Naive B cell (primary cell): Measurements from ENCODE around the gene ABCA10. TPM values are rescaled to one million over a fixed set of nuclear protein-coding genes. Genes with fewer than 3 reads are reported as not detected.
A peak's percentile ranks its signal among the peaks of the same experiment; 100 is the strongest.

Experiments used
- ATAC-seq, 2 donors: fragments of 150-1000 bp; cut with Tn5 transposase; 2 replicates each; pipeline ENCODE4 v1.10.0; 2021; ENCODE audit warnings: low read depth in 2 of 2, mild to moderate bottlenecking in 2 of 2, moderate library complexity in 2 of 2
- DNase-seq: peaks from one replicate; pipeline ENCODE4 v3.0.0; 2022
- H3K27ac Mint-ChIP-seq, 6 donors: one replicate each; pipeline ENCODE4 v1.8.0; 2020 to 2022; ENCODE audit warnings: mild to moderate bottlenecking in 6 of 6, mixed read lengths in 6 of 6, moderate library complexity in 5 of 6, inconsistent platforms in 2 of 6
- H3K27me3 Mint-ChIP-seq, 3 donors: one replicate each; pipeline ENCODE4 v1.8.0; 2021 to 2022; ENCODE audit warnings: mixed read lengths in 3 of 3, mild to moderate bottlenecking in 1 of 3
- H3K36me3 Mint-ChIP-seq, 2 donors: one replicate each; pipeline ENCODE4 v1.8.0; 2020 to 2022; ENCODE audit warnings: mixed read lengths in 2 of 2, inconsistent platforms in 1 of 2, mild to moderate bottlenecking in 1 of 2
- H3K4me1 Mint-ChIP-seq, 3 donors: one replicate each; pipeline ENCODE4 v1.8.0; 2020 to 2022; ENCODE audit warnings: mixed read lengths in 3 of 3, inconsistent platforms in 1 of 3, mild to moderate bottlenecking in 1 of 3, moderate library complexity in 1 of 3
- H3K4me3 Mint-ChIP-seq, 8 donors: one replicate each; pipeline ENCODE4 v1.8.0; 2020 to 2022; ENCODE audit warnings: mild to moderate bottlenecking in 8 of 8, mixed read lengths in 8 of 8, moderate library complexity in 8 of 8, inconsistent platforms in 2 of 8
- H3K9me3 Mint-ChIP-seq, 7 donors: one replicate each; pipeline ENCODE4 v1.8.0; 2020 to 2022; ENCODE audit warnings: mixed read lengths in 7 of 7, mild to moderate bottlenecking in 5 of 7, inconsistent platforms in 2 of 7, moderate library complexity in 1 of 7
- polyA plus RNA-seq, 6 donors: library from polyadenylated mRNA; unstranded; fragments of 300-500 nt; fragmentation: Illumina TruSeq; gene quantifications; one replicate each; pipeline ENCODE4 v1.2.3, GENCODE V29; 2021; ENCODE audit warnings: low read depth in 6 of 6

The ABCA10 gene
- polyA plus RNA-seq, 6 donors from 2014 or later: 0.14 to 0.18 TPM; not detected in 4

- Mint-ChIP-seq H3K9me3 (no peaks in the 10 kb centered on the region), H3K27ac (peak overlapping the region in 2 of 6 donors; percentile 30 to 61), H3K4me3 (no peak overlapping the region), H3K36me3 (no peaks in the 10 kb centered on the region), H3K4me1 (peaks cover 3 to 6% (median 3%) of the 10 kb centered on the region in 3 donors), H3K27me3 (no peaks in the 10 kb centered on the region)
- ATAC-seq (no peak), DNase-seq (no peak)
These were observed 11.3 kb upstream of the ABCA10 start for GRCh38 chr17:69239611-69240600.

GRCh38 chr17:69236946-69237345, 8.3 kb upstream of the ABCA10 start:
- Mint-ChIP-seq H3K4me1 (peaks cover 3 to 6% (median 3%) of the 10 kb centered on the region in 3 donors), H3K36me3 (peaks cover 7 to 14% of the 10 kb centered on the region in 2 donors), H3K9me3 (peaks cover 5 to 20% (median 8%) of the 10 kb centered on the region in 7 donors), H3K27me3 (no peaks in the 10 kb centered on the region), H3K27ac (no peak overlapping the region), H3K4me3 (no peak overlapping the region)
- no peak for DNase-seq
- no peak for ATAC-seq

GRCh38 chr17:69236464-69236863, 7.8 kb upstream of the ABCA10 start:
- no peaks in the 10 kb centered on the region for H3K27me3 Mint-ChIP-seq
- H3K4me1 Mint-ChIP-seq: peaks cover 3 to 6% (median 3%) of the 10 kb centered on the region in 3 donors
- ATAC-seq (no peak), DNase-seq (no peak)
- peaks cover 7 to 14% of the 10 kb centered on the region in 2 donors for H3K36me3 Mint-ChIP-seq
- H3K4me3 Mint-ChIP-seq: no peak overlapping the region
- H3K27ac Mint-ChIP-seq: peak overlapping the region in 1 of 6 donors; percentile 65
- peaks cover 5 to 25% (median 11%) of the 10 kb centered on the region in 7 donors for H3K9me3 Mint-ChIP-seq

- Mint-ChIP-seq H3K27me3 (no peaks in the 10 kb centered on the region), H3K4me1 (peaks cover 3 to 6% (median 3%) of the 10 kb centered on the region in 3 donors), H3K36me3 (peaks cover 7 to 20% of the 10 kb centered on the region in 2 donors), H3K27ac (peak overlapping the region in 2 of 6 donors; percentile 4 to 21), H3K9me3 (peaks cover 11 to 32% (median 12%) of the 10 kb centered on the region in 7 donors), H3K4me3 (no peak overlapping the region)
- ATAC-seq (peak; percentile 83 to 95), DNase-seq (peak; percentile 63)
These were observed 6.9 kb upstream of the ABCA10 start for GRCh38 chr17:69235338-69236058.

- Mint-ChIP-seq H3K4me3 (no peak overlapping the region), H3K27ac (no peak overlapping the region), H3K36me3 (peaks cover 7 to 20% of the 10 kb centered on the region in 2 donors), H3K4me1 (peaks cover 3 to 11% (median 7%) of the 10 kb centered on the region in 3 donors), H3K27me3 (no peaks in the 10 kb centered on the region), H3K9me3 (peaks cover 11 to 32% (median 12%) of the 10 kb centered on the region in 7 donors)
- DNase-seq: no peak
- ATAC-seq: no peak
These were observed 4.0 kb upstream of the ABCA10 start for GRCh38 chr17:69232650-69233049.

GRCh38 chr17:69231521-69231920, 2.9 kb upstream of the ABCA10 start:
- H3K4me3 Mint-ChIP-seq: no peak overlapping the region
- H3K27me3 Mint-ChIP-seq: no peaks in the 10 kb centered on the region
- no peak for ATAC-seq
- peaks cover 11 to 32% (median 12%) of the 10 kb centered on the region in 7 donors for H3K9me3 Mint-ChIP-seq
- peaks cover 7 to 20% of the 10 kb centered on the region in 2 donors for H3K36me3 Mint-ChIP-seq
- H3K4me1 Mint-ChIP-seq: peaks cover 3 to 11% (median 11%) of the 10 kb centered on the region in 3 donors
- no peak for DNase-seq
- no peak overlapping the region for H3K27ac Mint-ChIP-seq

GRCh38 chr17:69230939-69231338, 2.3 kb upstream of the ABCA10 start:
- ATAC-seq: no peak
- no peak overlapping the region for H3K4me3 Mint-ChIP-seq

GRCh38 chr17:69228018-69228417, 606 bp downstream of the ABCA10 start:
- peak overlapping the region in 5 of 6 donors; percentile 16 to 60 (median 26) for H3K27ac Mint-ChIP-seq
- no peak for DNase-seq
- peaks cover 6 to 22% (median 9%) of the 10 kb centered on the region in 7 donors for H3K9me3 Mint-ChIP-seq
- H3K4me1 Mint-ChIP-seq: peaks cover 6 to 15% (median 12%) of the 10 kb centered on the region in 3 donors
- H3K36me3 Mint-ChIP-seq: peaks cover 2 to 15% of the 10 kb centered on the region in 2 donors
- H3K4me3 Mint-ChIP-seq: no peak overlapping the region
- ATAC-seq: no peak
- H3K27me3 Mint-ChIP-seq: no peaks in the 10 kb centered on the region

More at GRCh38 chr17:69230939-69231338, 2.3 kb upstream of the ABCA10 start:
- no peaks in the 10 kb centered on the region for H3K27me3 Mint-ChIP-seq
- peaks cover 7 to 20% of the 10 kb centered on the region in 2 donors for H3K36me3 Mint-ChIP-seq
- peak overlapping the region in 1 of 6 donors; percentile 3 for H3K27ac Mint-ChIP-seq
- peaks cover 11 to 32% (median 12%) of the 10 kb centered on the region in 7 donors for H3K9me3 Mint-ChIP-seq
- H3K4me1 Mint-ChIP-seq: peaks cover 3 to 11% (median 11%) of the 10 kb centered on the region in 3 donors
- no peak for DNase-seq

GRCh38 chr17:69227541-69227940, 1.1 kb downstream of the ABCA10 start:
- peaks cover 1 to 17% (median 5%) of the 10 kb centered on the region in 7 donors for H3K9me3 Mint-ChIP-seq
- H3K4me1 Mint-ChIP-seq: peaks cover 6 to 15% (median 12%) of the 10 kb centered on the region in 3 donors
- H3K4me3 Mint-ChIP-seq: no peak overlapping the region
- ATAC-seq: no peak
- DNase-seq: no peak
- peak overlapping the region in 2 of 6 donors; percentile 2 to 49 for H3K27ac Mint-ChIP-seq
- peaks cover 0 to 10% of the 10 kb centered on the region in 2 donors for H3K36me3 Mint-ChIP-seq
- no peaks in the 10 kb centered on the region for H3K27me3 Mint-ChIP-seq

- no peak for DNase-seq
- Mint-ChIP-seq H3K27me3 (no peaks in the 10 kb centered on the region), H3K36me3 (no peaks in the 10 kb centered on the region), H3K9me3 (no peaks in the 10 kb centered on the region), H3K27ac (peak overlapping the region in 4 of 6 donors; percentile 2 to 48 (median 8)), H3K4me1 (peaks cover 6 to 15% (median 12%) of the 10 kb centered on the region in 3 donors), H3K4me3 (peak overlapping the region in 1 of 8 donors; percentile 1)
- ATAC-seq: peak; percentile 38 to 53
These were observed 4.8 kb downstream of the ABCA10 start for GRCh38 chr17:69223809-69224208.

- Mint-ChIP-seq H3K27me3 (no peaks in the 10 kb centered on the region), H3K27ac (no peak overlapping the region), H3K9me3 (no peaks in the 10 kb centered on the region), H3K4me3 (no peak overlapping the region), H3K36me3 (no peaks in the 10 kb centered on the region), H3K4me1 (peaks cover 6 to 11% (median 9%) of the 10 kb centered on the region in 3 donors)
- no peak for ATAC-seq
- no peak for DNase-seq
These were observed 5.8 kb downstream of the ABCA10 start for GRCh38 chr17:69222707-69223258.

GRCh38 chr17:69220098-69220497, 8.5 kb downstream of the ABCA10 start:
- ATAC-seq: no peak
- H3K27me3 Mint-ChIP-seq: no peaks in the 10 kb centered on the region
- DNase-seq: no peak

GRCh38 chr17:69218986-69219385, 9.6 kb downstream of the ABCA10 start:
- H3K4me1 Mint-ChIP-seq: peaks cover 3 to 7% (median 6%) of the 10 kb centered on the region in 3 donors
- H3K27me3 Mint-ChIP-seq: no peaks in the 10 kb centered on the region
- H3K9me3 Mint-ChIP-seq: no peaks in the 10 kb centered on the region
- ATAC-seq (no peak), DNase-seq (no peak)
- H3K27ac Mint-ChIP-seq: no peak overlapping the region
- H3K36me3 Mint-ChIP-seq: no peaks in the 10 kb centered on the region
- H3K4me3 Mint-ChIP-seq: no peak overlapping the region

More at GRCh38 chr17:69220098-69220497, 8.5 kb downstream of the ABCA10 start:
- Mint-ChIP-seq H3K4me1 (peaks cover 3 to 10% (median 6%) of the 10 kb centered on the region in 3 donors), H3K9me3 (no peaks in the 10 kb centered on the region), H3K27ac (peak overlapping the region in 2 of 6 donors; percentile 1 to 30), H3K36me3 (no peaks in the 10 kb centered on the region), H3K4me3 (no peak overlapping the region)
